SU-DHL-6 (cell line): ENCODE data around the gene SNX12.

ENCODE experiments used
- CTCF ChIP-seq: fragments of 200-600 bp; sonication (generic); IDR thresholded peaks from one replicate; pipeline ENCODE4 v1.5.1; 2017; ENCODE audit warnings: antibody characterized with exemption, mild to moderate bottlenecking, low read length, moderate library complexity; ENCODE audit not compliant: insufficient read depth, poor library complexity, severe bottlenecking
- EZH2phosphoT487 ChIP-seq: fragments of 200-600 bp; sonication (generic), shearing (Covaris generic); conservative IDR thresholded peaks from 2 replicates; pipeline ENCODE4 v1.6.1; 2018; ENCODE audit warnings: mild to moderate bottlenecking, antibody characterized with exemption, low read length, moderate library complexity, mixed read lengths

- no peak for TF ChIP-seq CTCF
- TF ChIP-seq EZH2phosphoT487 = no peak
These were observed 43.8 kb upstream of the SNX12 start for GRCh38 chrX:71111921-71112431.
